ENCODE results near the gene GRPEL1.

The GRPEL1 gene

DNA sequence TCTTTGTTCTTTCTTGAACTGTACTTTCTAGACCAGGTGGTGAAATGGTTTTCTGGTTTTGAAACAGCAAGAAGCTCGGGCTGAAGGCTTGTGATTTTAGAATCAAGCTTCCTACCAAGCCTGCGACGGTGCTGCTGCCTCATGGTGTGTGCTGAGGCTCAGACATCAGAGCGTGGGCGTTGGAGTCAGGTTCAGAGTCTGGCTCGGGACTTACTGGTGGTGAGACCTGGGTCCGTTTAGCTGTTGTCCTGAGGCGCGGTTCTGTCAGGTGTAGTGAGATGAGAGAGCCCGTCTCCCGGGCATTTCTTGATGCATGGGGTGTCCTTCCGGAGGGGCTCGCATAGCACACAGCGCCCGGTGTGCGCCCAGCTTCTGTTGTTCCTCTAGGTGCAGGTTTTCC, 44.4 kb downstream of the GRPEL1 start:
- DNase-seq (ENCODE audit: low spot score), result no peak

DNA sequence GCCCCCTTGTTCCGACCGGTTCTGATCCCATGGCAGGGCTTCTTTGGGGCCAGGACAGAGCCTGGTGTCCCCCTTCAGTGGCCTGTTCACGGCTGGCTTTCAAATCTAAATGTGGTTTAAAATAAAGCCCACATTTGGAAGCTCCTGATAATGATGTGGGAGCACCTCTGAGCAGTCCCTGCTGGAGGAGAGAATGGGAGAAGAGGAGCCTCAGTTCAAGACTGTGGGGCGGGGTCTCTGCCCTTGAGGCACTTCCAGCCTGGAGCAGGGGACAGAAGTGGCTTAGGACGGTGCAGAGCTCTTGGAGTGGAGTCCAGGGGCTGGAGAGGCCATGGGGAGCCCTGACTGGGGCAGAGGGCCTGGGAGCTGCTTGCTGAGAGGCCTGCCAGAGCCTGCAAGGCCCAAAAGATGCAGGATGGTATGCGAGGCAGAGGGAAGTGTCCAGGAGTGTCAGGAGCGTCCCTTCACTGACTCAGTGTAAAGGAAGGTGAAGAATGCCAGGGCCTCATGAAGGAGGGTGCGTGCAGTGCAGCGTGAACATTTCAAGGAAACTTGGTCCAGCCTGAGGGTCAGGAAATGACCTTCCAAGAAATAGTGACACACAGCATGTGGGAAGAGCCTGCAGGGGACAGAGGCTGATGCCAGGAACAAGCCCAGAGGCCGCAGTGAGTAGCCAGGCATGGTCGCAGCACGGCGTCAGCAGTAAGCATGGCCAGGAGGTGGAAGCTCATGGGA, 45.8 kb downstream of the GRPEL1 start:
- no peak for DNase-seq (ENCODE audit: low spot score)

DNA sequence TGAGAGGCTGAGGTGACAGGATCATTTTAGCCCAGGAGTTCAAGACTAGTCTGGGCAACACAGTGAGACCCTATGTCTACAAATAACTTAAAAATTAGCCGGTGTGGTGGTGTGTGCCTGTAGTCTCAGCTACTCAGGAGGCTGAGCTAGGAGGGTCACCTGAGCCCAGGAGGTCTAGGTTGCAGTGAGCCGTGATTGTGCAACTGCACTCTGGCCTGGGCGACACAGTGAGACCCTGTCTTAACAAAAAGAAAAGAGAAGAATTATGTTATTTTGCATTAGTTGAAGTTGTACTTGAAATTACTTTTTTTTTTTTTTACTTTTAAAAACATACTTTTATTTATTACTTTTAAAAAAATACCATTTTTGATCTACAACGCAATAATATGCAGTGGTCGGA, 46.5 kb downstream of the GRPEL1 start:
- DNase-seq (ENCODE audit: low spot score), result no peak

DNA sequence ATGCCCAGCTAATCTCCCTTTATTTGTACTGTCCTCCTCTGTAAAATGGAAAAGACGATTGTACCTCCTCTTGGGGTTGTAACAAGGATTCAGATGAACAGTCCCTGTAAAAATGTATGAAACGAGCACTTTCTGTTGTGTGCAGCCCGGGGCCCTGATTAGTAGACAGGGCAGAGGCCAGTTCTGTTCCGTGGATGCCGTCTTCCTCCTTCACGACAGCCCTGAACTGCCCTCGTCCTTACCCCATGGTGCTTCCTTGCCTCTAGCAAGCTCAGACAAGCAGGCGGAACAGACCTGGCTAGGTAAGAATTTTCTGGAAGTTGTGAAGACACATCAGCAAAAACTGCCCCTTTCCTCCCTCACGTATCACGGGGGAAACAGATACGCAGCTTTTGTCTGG, 47.0 kb downstream of the GRPEL1 start:
- DNase-seq (ENCODE audit: low spot score), result no peak

DNA sequence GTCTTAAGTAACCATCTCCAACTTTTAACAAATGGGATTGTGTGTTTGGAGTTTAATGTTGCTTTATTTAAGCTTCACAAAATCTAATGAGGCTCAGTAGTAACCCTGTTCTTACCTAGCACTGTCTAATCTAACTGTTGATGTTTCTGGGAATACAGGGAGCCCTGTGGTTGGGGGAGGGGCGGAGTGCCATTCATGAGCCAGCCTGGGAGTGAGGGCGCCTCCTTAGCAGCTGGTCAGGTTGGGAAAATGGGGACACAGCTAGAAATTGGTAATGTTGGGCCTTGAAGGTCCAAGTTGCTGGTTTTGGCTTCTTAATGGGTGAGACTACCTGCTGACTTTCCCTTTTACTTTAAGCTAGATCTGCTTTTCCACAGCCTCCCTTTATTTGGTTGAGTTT, 47.6 kb downstream of the GRPEL1 start:
- DNase-seq (ENCODE audit: low spot score), result no peak

DNA sequence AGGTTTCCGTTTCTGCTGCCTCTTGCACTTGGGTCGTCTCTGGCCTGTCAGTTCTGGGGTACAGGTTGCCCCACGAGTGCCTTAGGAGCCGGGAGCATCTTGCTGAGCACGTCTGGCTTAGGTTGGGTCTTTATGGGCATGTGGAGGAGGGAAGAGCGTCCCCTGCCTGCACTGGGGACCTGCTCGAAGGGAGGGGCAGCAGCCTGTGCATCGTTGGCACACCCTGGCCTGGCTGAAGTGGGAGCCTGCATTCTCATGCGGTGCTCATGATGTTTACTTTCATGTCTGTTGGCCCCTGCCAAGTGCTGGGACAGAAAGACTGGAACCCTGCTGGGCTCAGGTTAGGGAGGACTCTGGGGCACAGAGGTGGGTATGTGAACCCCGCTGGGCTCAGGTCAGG, 48.5 kb downstream of the GRPEL1 start:
- DNase-seq (ENCODE audit: low spot score), result no peak

DNA sequence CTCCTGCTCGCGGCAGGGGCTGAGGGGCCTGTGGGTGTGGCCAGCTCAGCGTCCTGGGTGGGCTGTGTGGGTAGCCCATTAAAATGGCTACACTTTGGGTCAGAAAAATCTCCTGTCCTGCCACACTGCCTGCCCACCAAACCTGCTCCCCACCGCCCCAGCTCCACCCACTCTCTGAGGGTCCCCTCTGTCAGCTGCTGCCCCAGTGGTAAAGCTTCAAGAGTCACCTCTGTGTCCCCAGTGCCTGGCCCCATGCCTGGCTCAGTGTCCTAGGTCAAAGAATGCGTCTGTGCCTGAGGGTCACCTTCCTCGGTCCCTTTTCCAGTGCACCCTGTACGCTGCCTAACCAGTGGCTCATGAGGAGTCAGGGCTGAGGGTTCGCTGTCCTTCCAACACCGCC, 49.6 kb downstream of the GRPEL1 start:
- no peak for DNase-seq (ENCODE audit: low spot score)

DNA sequence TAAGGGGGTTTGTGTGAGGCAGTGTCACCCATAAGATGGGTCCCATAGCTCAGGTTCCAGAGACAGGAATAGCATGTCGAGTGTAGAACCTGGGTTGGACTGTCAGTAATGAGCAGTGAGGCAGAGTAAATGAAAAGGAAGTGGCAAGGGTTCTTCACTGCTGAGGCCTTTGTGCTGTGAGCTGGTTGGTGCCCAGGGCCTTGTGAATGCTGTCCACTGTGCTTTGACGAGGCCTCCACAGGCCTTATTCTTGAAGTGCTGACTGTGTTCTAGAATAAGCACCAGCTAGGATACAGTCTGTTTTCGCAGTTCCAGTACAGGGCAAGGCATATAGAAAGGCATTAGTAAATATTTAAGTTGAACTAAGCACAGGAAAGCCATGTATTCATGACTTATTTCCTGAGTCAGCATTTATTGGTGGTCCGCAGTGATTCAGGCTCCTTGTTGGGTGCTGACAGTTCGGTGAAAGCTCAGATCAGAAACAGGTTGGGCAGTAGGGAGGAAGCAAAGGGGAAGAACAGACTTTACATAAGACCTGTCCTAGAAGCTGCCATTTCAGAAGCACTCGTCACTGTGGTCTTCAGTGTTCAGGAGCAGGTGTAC, 50.3 kb downstream of the GRPEL1 start:
- DNase-seq (ENCODE audit: low spot score), result no peak

DNA sequence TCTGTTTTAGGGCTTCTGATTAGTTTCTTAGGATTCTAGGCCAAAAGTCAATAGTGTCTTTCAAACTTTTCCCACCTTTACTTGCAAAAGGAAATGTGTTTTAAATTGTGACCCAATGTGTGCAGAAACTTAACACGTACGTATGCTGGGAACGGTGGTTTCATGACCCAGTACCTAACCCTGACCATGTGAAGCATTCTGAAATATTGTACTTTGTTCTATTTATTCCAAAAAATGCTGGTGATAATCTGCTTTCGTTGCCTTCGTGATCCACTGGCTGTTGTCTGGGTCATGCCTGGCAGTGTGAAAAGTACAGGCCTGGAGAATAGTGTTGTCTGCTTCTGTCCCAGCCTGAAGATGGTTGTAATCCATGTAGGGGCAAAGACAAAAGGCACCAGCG, 51.4 kb downstream of the GRPEL1 start:
- no peak for DNase-seq (ENCODE audit: low spot score)

DNA sequence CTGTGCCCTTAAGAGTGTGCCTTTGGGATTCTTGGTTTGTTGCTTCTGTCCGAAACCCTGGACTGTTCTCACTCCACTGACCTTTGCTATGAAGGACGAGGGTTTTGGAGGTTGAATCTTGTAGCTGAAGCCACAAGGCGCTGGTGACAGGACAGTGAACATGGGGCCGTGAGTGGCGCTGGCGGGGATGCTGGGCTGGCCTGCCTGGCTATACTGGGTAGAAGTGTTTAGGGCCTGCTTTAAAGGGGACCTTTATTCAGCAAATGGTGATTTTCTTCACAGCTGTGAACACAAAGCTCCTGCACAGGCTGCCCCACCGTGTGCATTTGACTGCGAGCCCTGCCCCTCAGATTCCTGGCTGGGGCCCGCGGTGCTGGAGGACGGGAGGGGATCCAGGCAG, 51.8 kb downstream of the GRPEL1 start:
- no peak for DNase-seq (ENCODE audit: low spot score)

DNA sequence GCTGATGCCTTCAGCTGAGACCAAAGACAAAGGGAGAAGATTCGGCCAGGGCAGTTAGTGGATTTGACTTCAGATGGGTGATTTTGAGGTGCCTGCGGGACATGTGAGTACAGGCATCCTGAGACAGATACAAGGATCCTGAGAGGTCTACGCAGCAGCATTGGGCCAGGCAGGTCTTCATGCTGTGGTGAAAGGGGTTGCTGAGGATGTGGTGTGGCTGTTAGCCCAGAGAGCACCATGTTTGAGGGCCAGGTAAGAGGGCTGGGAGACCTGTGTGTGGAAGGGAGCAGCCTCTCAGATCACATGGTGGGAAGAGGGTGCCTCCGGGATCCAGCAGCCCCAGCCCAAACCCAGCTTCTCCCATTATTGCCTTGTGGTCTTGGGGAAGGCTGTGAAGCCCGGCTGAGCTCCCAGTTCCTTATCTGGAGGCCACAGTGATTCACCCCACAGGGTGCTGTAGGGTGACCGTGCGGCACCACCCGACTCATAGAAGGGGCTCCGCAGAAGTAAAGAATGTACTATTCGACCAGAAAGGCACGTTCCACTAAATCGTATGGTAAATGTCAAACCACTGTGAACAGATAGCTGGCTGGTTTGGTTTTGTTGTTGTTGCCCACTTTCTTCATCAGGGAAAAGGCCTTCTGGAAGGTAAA, 52.4 kb downstream of the GRPEL1 start:
- no peak for DNase-seq (ENCODE audit: low spot score)

DNA sequence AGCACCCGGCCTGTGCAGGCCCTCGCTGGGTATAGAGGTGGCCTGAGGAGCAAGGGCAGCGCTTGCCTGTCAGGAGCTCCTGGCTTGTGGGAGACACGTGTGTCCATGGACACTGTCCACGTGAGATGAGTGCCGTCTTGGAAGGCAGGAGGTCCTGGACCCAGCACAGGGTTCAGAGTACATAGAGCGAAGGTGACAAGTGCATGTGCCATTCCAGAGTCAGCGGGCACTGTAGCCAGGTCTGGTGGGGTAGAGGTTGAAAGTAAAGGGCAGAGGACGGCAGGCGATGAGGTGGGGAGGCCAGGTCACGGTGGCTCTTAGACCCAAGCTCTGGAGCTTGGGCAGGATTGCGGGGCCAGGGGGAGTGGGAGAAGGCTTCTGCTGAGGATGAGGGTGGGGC, 53.0 kb downstream of the GRPEL1 start:
- DNase-seq (ENCODE audit: low spot score), result no peak

DNA sequence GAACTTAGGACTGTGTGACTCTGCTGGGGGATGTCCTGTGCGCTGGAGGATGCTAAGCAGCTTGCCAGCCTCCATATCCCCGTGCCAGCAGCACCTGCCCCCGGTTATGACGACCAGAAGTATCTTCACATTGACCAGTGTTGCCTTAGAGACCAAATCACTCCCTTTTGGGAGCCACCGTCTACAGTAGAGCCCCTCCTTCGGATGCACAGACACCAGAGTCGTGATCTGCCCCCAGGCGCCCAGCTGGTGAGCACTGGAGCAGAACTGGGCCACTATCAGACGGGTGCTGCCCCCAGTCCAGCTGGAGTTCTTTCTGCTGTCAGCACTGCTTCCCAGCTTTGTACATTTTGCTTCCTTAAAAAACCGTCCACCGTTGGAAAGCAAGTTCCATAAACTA, 54.7 kb downstream of the GRPEL1 start:
- no peak for DNase-seq (ENCODE audit: low spot score)

DNA sequence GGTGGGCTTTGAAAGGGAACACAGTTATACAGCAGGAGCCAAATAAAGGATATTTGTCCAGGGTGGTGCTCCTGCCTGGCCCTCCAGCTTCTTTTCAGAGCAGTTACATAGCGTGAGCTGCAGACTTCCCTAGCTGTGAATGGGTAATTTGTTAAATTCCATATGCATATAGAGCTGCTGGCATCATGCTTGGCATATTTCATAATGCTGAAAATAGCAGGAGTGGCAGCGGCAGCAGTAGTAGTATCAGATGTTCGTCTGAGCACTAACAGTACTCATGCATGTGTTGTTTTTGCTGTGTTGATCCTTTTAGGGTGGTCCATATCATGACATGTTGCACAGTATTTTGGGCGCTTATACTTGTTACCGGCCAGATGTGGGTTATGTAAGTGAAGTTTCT, 58.3 kb downstream of the GRPEL1 start:
- no peak for DNase-seq (ENCODE audit: low spot score)
